NCI-H2171 (cell line): ENCODE results near the gene MAGI1.
A peak's percentile ranks its signal among the peaks of the same experiment; 100 is the strongest.
"Not testable (repeated sequence)": the region's sequence is repeated elsewhere in the genome, so short reads cannot be mapped to it uniquely, and the experiment has no call there.

Experiments
- DNase-seq: peaks from one replicate; lab custom pipeline; 2025; lab: John Stamatoyannopoulos, UW

MAGI1 gene

GRCh38 chr3:65873028-65873427, 165.7 kb downstream of the MAGI1 start:
- DNase-seq, result no peak

GRCh38 chr3:65871305-65872141, 167.2 kb downstream of the MAGI1 start:
- DNase-seq, result peak; percentile 62

GRCh38 chr3:65869798-65870197, 168.9 kb downstream of the MAGI1 start:
- DNase-seq, result no peak

GRCh38 chr3:65867463-65868210, 171.1 kb downstream of the MAGI1 start:
- peak; percentile 40 for DNase-seq

- DNase-seq, result no peak
Measured at GRCh38 chr3:65864357-65864904, 174.3 kb downstream of the MAGI1 start.

- no peak for DNase-seq
Measured at GRCh38 chr3:65861718-65862117, 177.0 kb downstream of the MAGI1 start.

GRCh38 chr3:65859612-65860011, 179.1 kb downstream of the MAGI1 start:
- DNase-seq, result not testable (repeated sequence)

- no peak for DNase-seq
Measured at GRCh38 chr3:65858749-65859148, 180.0 kb downstream of the MAGI1 start.

- DNase-seq, result no peak
Measured at GRCh38 chr3:65857327-65857726, 181.4 kb downstream of the MAGI1 start.

- no peak for DNase-seq
Measured at GRCh38 chr3:65856907-65857306, 181.8 kb downstream of the MAGI1 start.

GRCh38 chr3:65855370-65856100, 183.2 kb downstream of the MAGI1 start:
- DNase-seq, result no peak

- DNase-seq, result peak; percentile 45
Measured at GRCh38 chr3:65854606-65855304, 184.0 kb downstream of the MAGI1 start.

- DNase-seq, result no peak
Measured at GRCh38 chr3:65851827-65852226, 186.9 kb downstream of the MAGI1 start.

- DNase-seq, result no peak
Measured at GRCh38 chr3:65850261-65850660, 188.5 kb downstream of the MAGI1 start.

GRCh38 chr3:65848024-65848423, 190.7 kb downstream of the MAGI1 start:
- no peak for DNase-seq

- DNase-seq, result no peak
Measured at GRCh38 chr3:65846936-65847335, 191.8 kb downstream of the MAGI1 start.

GRCh38 chr3:65844370-65844769, 194.3 kb downstream of the MAGI1 start:
- DNase-seq, result no peak

GRCh38 chr3:65843732-65844131, 195.0 kb downstream of the MAGI1 start:
- no peak for DNase-seq

GRCh38 chr3:65837604-65838003, 201.1 kb downstream of the MAGI1 start:
- no peak for DNase-seq

GRCh38 chr3:65836047-65836446, 202.7 kb downstream of the MAGI1 start:
- no peak for DNase-seq

GRCh38 chr3:65833761-65834505, 204.8 kb downstream of the MAGI1 start:
- no peak for DNase-seq
